GM19397 (cell line): ENCODE data around the gene TRPM1.

Experiments used
- ATAC-seq: cut with Tn5 transposase; IDR thresholded peaks from one replicate; pipeline ENCODE4 v1.9.1; 2021; ENCODE audit warnings: mild to moderate bottlenecking, moderate library complexity; ENCODE audit not compliant: unreplicated experiment

TRPM1 gene

DNA sequence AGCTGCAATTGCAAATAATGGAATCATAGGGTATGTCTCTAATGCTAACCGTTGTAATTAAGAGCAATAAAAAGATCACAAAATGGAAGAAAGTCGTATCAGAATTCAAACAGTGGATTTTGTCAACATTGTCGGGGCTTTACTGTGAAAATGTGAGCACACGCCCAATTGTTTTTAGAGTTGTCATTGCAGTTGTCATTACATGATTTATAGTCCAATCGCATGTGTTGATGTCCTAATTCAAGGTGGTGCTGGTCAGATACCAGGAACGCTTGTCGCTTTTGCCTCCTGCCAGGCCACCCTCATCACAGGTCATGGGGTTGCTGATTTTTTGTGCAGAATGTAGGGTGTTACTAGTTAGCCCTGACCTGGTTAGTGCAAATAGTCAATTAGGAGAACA lies 16.2 kb downstream of the TRPM1 start:
- no peak for ATAC-seq

DNA sequence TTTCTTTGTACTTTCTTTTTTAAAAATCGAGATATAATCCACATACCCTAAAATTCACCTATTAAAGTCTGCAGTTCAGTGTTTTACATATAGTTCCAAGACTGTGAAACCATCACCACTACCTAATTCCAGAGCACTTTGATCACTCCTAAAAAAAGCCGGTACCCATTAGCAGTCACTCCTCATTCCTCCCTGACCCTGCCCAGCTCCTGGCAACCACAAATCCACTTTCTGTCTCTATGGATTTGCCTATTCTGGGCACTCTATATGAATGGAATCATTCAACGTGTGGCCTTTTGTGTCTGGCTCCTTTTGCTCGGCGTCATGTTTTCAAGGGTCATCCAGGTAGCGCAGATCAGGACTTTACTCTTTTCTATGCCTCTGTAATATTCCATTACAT lies 17.3 kb downstream of the TRPM1 start:
- no peak for ATAC-seq

DNA sequence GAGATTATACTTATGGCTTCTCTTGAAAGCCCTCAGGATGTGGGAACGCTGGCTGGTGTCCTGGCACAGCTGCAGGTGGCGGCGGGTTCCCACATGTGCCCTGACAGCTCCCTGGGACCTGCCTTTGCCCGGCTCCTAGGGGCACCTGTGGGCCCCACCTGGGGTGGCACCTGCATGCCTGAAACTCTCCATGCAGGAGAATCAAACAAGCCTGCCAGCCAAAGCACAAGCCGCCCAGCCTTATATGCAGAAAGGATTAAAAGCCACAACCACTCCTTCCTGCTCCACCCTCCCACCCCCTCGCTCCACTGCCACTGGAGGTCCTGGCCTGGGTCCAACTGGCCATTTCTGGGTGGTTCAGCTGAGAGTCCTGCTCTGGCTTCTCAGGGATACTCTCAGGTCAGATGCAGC lies 18.1 kb downstream of the TRPM1 start:
- no peak for ATAC-seq

DNA sequence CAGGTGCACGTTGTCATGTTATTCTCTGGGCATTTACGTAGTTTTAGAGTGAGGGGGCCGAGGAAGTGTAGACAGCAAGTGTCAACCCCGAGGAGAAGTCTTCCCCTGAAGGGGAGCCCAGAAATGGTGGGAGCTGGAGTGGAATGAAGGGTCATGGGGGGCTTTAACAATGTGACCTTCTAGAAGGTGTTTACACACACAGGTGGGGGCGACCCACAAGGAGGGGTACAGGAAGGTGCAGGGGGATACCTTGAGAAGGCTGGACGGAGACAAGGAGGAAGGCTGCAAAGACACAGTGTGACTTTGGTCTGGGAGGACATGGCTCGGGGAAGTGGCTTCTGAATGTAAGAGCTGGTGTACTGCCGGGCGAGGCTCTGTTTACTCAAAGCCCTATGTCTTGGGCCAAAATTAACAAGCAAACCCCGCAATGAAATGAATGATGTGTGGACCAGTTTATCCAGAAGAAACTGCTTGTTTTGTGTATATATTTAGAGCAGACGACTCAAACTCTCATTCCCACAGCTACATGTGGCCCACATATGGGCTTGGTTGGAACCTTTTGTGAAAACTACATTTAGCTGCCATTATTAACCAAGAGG lies 18.7 kb downstream of the TRPM1 start:
- ATAC-seq: no peak

GRCh38 chr15:31081588-31082250 lies 19.8 kb downstream of the TRPM1 start:
- no peak for ATAC-seq

DNA sequence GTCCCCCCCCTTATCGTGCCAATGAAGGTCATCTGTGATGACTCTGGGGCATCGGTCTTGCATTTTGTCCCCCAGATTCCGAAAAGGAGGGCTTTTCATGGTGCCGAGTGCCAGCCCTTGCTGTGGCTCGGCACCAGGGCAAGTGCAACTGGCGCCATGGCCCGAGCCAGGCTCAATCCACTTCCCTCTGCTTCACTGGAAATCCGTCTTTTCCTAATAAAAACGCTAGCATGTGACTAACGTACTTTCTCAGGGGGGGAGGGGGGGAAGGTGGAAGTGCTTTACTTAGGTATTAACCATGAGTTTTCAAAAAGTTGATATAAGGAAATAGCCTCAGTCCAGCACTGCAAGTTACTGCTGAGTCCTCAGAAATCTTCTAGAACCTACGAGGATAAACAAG lies 20.5 kb downstream of the TRPM1 start:
- no peak for ATAC-seq

- ATAC-seq: no peak
These were observed 20.9 kb downstream of the TRPM1 start for GRCh38 chr15:31080591-31081014.

DNA sequence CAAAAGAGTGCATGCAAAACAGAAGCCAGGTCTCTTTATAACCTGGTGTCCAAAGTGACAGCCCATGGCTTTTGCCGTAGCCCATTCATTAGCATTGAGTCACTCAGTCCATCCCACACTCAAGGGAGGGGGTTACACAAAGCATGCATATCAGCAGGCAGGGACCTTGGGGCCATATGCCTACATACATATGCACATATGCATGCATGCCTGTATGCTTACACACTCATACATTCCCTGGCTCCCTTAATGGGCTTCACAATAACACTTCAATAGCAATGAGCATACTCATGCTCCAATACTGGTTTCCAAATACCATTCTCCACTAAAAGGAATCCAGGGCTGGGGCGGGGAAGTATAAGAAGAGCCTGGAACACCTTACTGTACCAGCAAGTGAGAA lies 22.0 kb downstream of the TRPM1 start:
- no peak for ATAC-seq

DNA sequence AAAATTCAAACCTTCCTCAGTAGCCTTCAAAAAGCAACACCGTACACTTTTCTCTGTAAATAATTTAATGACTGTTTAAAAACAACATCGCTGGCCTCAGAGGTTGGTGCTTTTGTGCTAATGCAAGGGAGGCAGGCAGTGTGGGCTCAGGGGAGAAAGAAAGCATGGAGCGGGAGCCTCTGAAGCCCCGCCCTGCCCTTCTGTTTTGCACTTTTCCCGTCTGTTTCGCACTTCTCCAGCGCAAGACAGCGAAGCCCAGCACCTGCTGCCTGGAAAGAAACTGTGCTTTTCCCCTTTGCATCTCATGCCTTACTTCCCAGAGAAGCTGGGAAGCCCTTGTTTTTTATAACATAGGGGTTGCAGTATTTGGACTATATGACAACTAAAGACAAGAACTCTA lies 23.1 kb downstream of the TRPM1 start:
- ATAC-seq: no peak

- ATAC-seq: no peak
These were observed 23.6 kb downstream of the TRPM1 start for GRCh38 chr15:31077941-31078340.

DNA sequence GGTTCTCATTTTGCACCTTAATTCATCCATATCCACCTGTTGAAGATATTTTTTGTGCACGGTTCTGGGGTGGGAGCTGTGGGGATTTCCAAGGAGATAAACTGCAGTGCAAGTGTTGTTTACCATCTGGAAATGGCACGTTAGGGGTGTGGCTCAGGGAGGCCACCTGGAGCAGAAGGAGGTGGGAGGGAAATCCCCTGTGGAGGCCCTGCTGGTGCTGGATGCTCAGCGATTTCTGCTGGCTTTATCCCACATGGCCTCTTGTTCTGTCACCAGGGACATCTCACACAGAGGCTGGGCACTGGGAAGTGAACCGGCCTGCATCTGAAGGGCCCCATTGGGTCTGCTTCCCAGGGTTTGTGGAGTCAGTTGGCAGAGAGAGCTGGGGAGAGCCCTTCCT lies 24.3 kb downstream of the TRPM1 start:
- no peak for ATAC-seq

GRCh38 chr15:31074321-31074720 lies 27.2 kb downstream of the TRPM1 start:
- ATAC-seq: no peak

DNA sequence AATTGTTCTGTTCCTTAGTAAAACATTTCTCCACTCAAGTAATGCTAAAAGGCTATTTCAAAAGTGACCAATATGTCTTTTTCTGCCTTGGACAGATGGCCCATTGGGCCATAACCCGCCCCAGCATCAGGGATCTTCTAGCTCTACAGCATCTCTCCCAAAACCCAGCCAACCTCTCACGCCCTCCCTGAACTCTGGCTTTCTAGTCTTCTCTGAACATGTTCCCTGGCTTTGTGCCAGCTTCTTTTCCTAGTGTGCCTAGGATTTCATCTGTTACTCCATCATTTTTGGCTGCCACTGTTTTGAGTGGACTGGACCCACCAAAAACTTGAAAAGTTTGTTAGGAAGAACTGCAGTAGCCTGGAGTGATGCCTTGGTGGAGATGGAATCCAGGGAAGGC lies 30.7 kb downstream of the TRPM1 start:
- ATAC-seq: no peak

DNA sequence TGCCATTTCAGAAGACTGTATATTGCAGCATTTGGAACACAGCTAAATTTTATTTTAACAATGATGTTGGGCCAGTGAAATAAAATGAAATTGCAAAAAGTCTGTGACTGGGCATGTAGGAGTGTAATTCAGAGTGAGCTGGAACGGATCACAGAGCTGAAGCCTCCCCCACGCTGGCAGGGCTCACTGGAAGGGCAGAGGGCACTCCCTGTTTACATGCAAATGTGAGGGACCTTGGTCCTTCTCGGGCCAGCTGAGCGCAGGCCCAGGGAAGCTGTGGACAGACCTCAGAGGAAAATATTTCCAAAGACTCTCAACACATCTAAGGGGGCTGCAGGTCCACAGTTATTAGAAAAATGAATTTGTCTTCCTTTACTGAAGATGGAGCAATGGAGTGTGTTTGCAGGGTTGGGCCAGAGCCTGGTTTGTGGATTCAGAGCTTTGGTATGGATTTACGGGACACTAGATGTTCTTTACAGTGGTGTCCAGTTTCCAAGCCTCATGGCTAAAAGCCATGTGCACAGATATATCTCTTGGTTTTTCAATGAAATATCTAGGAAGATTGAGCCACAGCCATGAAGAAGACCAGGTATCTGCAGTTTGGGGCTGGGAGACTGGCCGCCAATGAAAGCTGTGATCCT lies 32.0 kb downstream of the TRPM1 start:
- ATAC-seq: no peak

DNA sequence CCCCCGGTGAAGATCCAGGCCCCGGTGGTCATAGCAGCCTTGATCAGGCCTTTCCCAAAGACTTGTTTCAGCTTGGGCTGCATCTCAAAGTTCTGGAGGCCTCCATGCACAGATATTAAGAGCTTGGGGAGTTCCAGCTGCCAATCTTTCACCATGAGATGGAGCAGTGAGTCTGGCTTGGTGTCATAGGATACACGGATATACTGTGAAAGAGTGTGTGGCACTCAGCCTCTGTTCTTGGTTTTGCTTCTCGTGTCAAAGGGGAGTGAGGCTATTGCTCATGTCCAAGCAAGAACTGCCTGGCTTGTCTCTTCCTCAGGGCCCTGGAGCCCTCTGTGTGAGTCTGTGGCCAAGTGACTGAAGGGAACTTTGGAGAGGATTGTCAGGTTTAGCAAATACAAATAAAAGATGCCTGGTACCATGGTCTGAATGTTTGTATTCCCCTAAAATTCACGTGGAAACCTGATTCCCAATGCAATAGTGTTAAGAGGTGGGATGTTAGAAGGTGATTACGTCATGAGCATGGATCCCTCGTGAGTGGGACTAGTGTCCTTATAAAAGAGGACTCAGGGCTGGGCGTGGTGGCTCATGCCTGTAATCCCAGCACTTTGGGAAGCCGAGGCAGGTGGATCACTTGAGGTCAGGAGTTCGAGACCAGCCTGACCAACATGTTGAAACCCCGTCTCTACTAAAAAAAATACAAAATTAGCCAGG lies 33.5 kb downstream of the TRPM1 start:
- no peak for ATAC-seq

DNA sequence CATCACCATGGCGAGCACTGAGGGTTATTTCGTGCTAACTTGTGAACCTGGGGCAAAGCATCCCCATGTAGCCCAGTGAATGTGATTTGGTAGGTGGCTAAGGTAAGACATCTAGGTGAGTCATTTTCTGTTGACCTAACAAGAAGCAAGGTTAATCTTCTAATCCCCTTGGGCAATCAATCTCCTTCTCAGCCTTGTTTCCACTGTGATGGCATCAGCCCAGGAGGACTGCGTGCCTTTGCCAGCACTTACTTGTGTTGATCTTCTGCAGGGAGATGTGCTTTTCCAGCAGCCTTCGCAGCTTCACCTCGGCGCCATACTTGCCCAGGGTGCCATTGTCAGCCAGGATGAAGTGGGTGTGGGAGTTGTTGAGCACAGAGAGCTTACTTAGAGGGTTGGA lies 35.7 kb downstream of the TRPM1 start:
- ATAC-seq: no peak

GRCh38 chr15:31062911-31063310 lies 38.6 kb downstream of the TRPM1 start:
- no peak for ATAC-seq

DNA sequence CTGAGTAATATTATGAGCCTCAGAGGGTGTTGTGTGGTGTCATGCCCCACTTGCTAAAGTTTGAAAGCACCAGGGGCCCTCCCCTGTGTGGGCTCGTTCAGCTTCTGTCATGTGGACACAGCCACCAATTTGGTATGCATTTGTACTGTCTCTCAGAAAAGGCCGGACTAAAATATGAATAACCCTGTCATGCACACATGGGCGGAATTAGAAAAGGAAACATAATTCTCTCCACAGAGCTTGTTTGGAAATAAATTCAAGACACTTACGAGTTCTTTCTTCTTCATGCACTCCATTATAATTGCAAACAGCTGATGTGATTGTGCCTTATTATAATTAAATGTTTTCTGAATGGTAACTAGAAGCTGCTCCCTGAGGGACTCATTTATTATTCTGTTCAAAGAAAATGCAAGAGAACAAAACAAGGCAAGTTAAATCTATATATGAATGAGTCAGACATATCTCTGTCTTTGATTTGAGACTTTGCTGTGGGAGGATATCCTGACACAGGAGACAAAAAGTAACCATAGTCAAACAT lies 39.1 kb downstream of the TRPM1 start:
- no peak for ATAC-seq

DNA sequence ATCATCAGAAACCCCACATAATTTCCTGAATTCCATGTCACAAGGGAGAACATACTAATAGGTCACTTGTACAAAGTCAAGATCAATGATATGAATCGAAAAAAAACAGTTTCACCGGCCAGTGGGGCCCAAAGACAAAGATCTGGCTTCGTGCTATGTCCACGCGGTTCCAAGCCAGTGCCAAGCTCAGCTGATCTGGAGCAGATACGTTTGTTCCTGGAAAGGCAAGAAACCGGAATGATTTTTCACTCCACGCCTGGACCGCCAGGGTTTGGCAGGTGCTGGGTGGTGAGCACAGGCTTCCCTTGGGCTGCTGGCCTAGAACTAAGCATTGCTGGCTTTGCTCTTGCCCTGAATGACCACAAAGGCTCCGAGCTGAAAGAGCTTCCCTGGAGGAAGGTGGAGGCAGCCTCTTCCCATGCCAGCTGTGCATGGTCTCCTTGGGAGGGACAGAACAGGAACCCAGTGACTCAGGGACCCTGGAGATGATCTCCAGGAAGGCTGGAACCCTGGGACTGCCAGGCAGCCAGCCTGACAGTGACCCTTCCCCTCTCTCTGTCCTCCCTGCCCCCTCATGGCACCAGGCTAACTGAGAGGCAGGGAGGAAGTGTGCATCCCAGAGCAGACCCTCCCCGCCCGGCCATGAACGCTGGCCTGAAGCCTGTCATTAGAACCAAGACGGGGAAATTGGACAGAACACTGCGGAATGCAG lies 40.9 kb downstream of the TRPM1 start:
- ATAC-seq: no peak

DNA sequence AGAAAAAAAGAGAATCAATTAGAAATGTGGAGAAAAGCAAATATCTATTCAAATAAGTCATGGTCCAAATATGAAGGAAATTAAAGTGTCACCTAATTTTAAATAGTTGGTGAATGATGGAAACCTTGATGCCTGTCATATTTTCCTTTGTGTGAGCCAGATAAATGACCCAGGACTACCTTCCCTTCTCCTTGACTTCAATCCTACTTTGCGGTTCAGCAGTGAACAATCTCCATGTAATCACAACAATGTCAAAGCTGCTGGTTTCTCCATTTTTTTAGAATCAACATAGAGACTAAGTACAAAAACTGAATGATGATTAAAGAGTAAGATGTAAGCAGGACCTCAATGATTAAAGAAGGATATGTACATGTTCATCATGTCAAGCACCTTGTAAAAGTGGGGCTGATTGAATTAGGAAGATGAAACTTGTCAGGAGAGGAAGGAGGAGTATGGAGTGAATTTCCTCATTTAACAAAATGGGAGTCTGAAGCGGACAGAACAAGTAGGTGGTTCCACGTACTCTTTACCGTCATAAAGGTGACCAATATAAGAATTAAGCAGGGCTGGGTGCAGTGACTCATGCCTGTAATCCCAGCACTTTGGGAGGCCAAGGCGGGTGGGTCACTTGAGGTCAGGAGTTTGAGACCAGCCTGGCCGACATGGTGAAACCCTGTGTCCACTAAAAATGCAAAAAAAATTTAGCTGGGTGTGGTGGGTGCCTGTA lies 43.1 kb downstream of the TRPM1 start:
- ATAC-seq: no peak
